K562 (cell line): ENCODE results near the gene OR8B2. TPM values are rescaled to one million over a fixed set of nuclear protein-coding genes. Genes with fewer than 3 reads are reported as not detected.

Source experiments
- ATAC-seq: fragments of 200-7000 bp; cut with Tn5 transposase; 3 replicates; pipeline ENCODE4 v1.9.1; 2020; ENCODE audit warnings: moderate library complexity
- BruUV-seq: library from RNA; stranded (reverse); fragments of 400-500 nt; replicated peaks from 2 replicates; lab custom pipeline; 2021; lab: Mats Ljungman, UMichigan
- CTCF ChIA-PET: fragments of 300-600 bp; formaldehyde crosslinking; extraction: SDS; loops from one replicate; lab custom pipeline; 2021; ENCODE audit warnings: low intra/inter-chr PET ratio; lab: Yijun Ruan, JAX
- POLR2A ChIA-PET: fragments of 300-600, 350-650 bp; sonication (Branson Sonifier 250); formaldehyde crosslinking; extraction: SDS; loops from one replicate; lab custom pipeline; 2021; ENCODE audit warnings: antibody characterized with exemption, inconsistent platforms; lab: Yijun Ruan, JAX
- DNase-seq, 4 experiments: peaks; one replicate each; pipeline versions ENCODE4 v3.0.0 to v3.0.0-alpha.2; 2011 to 2018; ENCODE audit warnings: low spot score in 3 of 4, mixed read lengths in 3 of 4; ENCODE audit errors: extremely low read depth in 1 of 4
- FAIRE-seq: peaks from 2 replicates; lab custom pipeline; 2011; peaks lifted over from hg19 to GRCh38; lab: Jason Lieb, UNC
- H2AFZ ChIP-seq: 2 replicates; pipeline ENCODE4 v1.6.0; 2011; ENCODE audit warnings: low read depth, low read length, control low read depth, inconsistent platforms
- H3K27ac ChIP-seq: fragments of 200-600 bp; 3 replicates; pipeline ENCODE4 v1.8.0; 2011; ENCODE audit warnings: low read depth, mild to moderate bottlenecking, control low read depth, inconsistent platforms, low read length, moderate library complexity, mixed read lengths; ENCODE audit errors: extremely low read depth
- H3K27me3 ChIP-seq, 2 experiments: fragments of 300-600 bp in 1 of 2; 2 replicates in 1 of 2; 3 replicates in 1 of 2; pipeline versions ENCODE4 v1.6.0 to v1.8.0; 2011; ENCODE audit warnings: inconsistent platforms in 2 of 2, low read length in 2 of 2, mild to moderate bottlenecking in 1 of 2, mixed read lengths in 1 of 2, moderate library complexity in 1 of 2; ENCODE audit not compliant: control insufficient read depth in 2 of 2, insufficient read depth in 2 of 2
- H3K36me3 ChIP-seq: fragments of 300-600 bp; 3 replicates; pipeline ENCODE4 v1.8.0; 2011; ENCODE audit warnings: mild to moderate bottlenecking, low read length, inconsistent platforms; ENCODE audit not compliant: control insufficient read depth, insufficient read depth
- H3K4me1 ChIP-seq, 2 experiments: fragments of 200-600 bp in 1 of 2; replicated peaks in 1 of 2; 2 replicates in 1 of 2; 3 replicates in 1 of 2; pipeline versions ENCODE4 v1.5.1 to v1.8.0; 2011; ENCODE audit warnings: inconsistent platforms in 2 of 2, low read length in 2 of 2, mild to moderate bottlenecking in 1 of 2, mixed read lengths in 1 of 2, moderate library complexity in 1 of 2; ENCODE audit not compliant: control insufficient read depth in 2 of 2, insufficient read depth in 2 of 2
- H3K4me2 ChIP-seq: 2 replicates; pipeline ENCODE4 v1.6.1; 2011; ENCODE audit warnings: low read length, control low read depth, inconsistent platforms, mixed read lengths; ENCODE audit not compliant: insufficient read depth
- H3K4me3 ChIP-seq: fragments of 200-600 bp; sonication (generic), shearing (Covaris generic); 2 replicates; pipeline ENCODE4 v1.5.1; 2016; ENCODE audit warnings: control low read depth, inconsistent platforms
- H3K79me2 ChIP-seq: fragments of 200-600 bp; 3 replicates; pipeline ENCODE4 v1.8.0; 2011; ENCODE audit warnings: low read length, inconsistent platforms; ENCODE audit not compliant: control insufficient read depth, insufficient read depth
- H3K9ac ChIP-seq, 2 experiments: 2 replicates each; pipeline versions ENCODE4 v1.6.0 to v1.6.1; 2011; ENCODE audit warnings: low read depth in 2 of 2, low read length in 2 of 2, control low read depth in 1 of 2, inconsistent platforms in 1 of 2, mild to moderate bottlenecking in 1 of 2, mixed read lengths in 1 of 2; ENCODE audit not compliant: insufficient read depth in 1 of 2
- H3K9me1 ChIP-seq: one replicate; pipeline ENCODE4 v1.6.0; 2011; ENCODE audit warnings: inconsistent platforms, mild to moderate bottlenecking, low read length, moderate library complexity; ENCODE audit not compliant: control insufficient read depth, insufficient read depth
- H3K9me3 ChIP-seq: replicated peaks from 2 replicates; pipeline ENCODE4 v1.5.1; 2011; ENCODE audit warnings: low read depth, low read length, inconsistent platforms; ENCODE audit not compliant: control insufficient read depth, insufficient read depth
- H4K20me1 ChIP-seq: replicated peaks from 2 replicates; pipeline ENCODE4 v1.6.1; 2011; ENCODE audit warnings: low read length, inconsistent platforms, mixed read lengths; ENCODE audit not compliant: control insufficient read depth, insufficient read depth
- ARID1B ChIP-seq: fragments of 450-650 bp; IDR thresholded peaks from 2 replicates; pipeline ENCODE4 v1.6.1; 2016; ENCODE audit warnings: antibody characterized with exemption, mild to moderate bottlenecking, inconsistent platforms
- ARID4B ChIP-seq: sonication (generic); formaldehyde crosslinking; IDR thresholded peaks from 2 replicates; pipeline ENCODE4 v1.8.0; 2022; ENCODE audit warnings: mild to moderate bottlenecking, missing genetic modification reagents
- C11orf30 ChIP-seq: fragments of 450-650 bp; IDR thresholded peaks from 2 replicates; pipeline ENCODE4 v1.6.1; 2016; ENCODE audit warnings: low read depth, mild to moderate bottlenecking
- CREM ChIP-seq: IDR thresholded peaks from 2 replicates; pipeline ENCODE4 v1.6.1; 2014; ENCODE audit warnings: antibody characterized with exemption, low read depth
- FOSL1 ChIP-seq: fragments of 200-800 bp; sonication (Bioruptor generic); conservative IDR thresholded peaks from 2 replicates; pipeline ENCODE4 v1.6.1; 2016; ENCODE audit warnings: missing genetic modification characterization, missing compliant biosample characterization
- JUND ChIP-seq, 2 experiments: IDR thresholded peaks; 2 replicates in 1 of 2; 3 replicates in 1 of 2; pipeline ENCODE4 v1.6.1; 2011; ENCODE audit warnings: borderline replicate concordance in 2 of 2, low read depth in 2 of 2, low read length in 2 of 2, improper control_type of control experiment in 1 of 2, missing biosample characterization in 1 of 2, missing genetic modification characterization in 1 of 2, missing genetic modification reagents in 1 of 2
- KAT7 ChIP-seq: sonication (generic); formaldehyde crosslinking; IDR thresholded peaks from 2 replicates; pipeline ENCODE4 v1.8.0; 2022; ENCODE audit warnings: missing genetic modification reagents, mild to moderate bottlenecking, borderline replicate concordance
- KLF10 ChIP-seq: fragments of 250-450 bp; sonication (Bioruptor Pico); IDR thresholded peaks from 2 replicates; pipeline ENCODE4 v1.6.1; 2021; ENCODE audit warnings: matching md5 sums
- LEF1 ChIP-seq: fragments of 450-650 bp; IDR thresholded peaks from 2 replicates; pipeline ENCODE4 v1.6.1; 2016; ENCODE audit warnings: mild to moderate bottlenecking
- MAFG ChIP-seq: fragments of 450-650 bp; conservative IDR thresholded peaks from 2 replicates; pipeline ENCODE4 v1.6.1; 2016; ENCODE audit warnings: missing genetic modification characterization, missing compliant biosample characterization
- MAFK ChIP-seq: IDR thresholded peaks from 2 replicates; pipeline ENCODE4 v1.6.1; 2011; ENCODE audit warnings: low read length, improper control_type of control experiment
- MXI1 ChIP-seq: IDR thresholded peaks from 2 replicates; pipeline ENCODE4 v1.6.1; 2011; ENCODE audit warnings: low read depth, mild to moderate bottlenecking, improper control_type of control experiment, low read length
- NCOR1 ChIP-seq: fragments of 450-650 bp; IDR thresholded peaks from 2 replicates; pipeline ENCODE4 v1.6.1; 2016; ENCODE audit warnings: mild to moderate bottlenecking, moderate library complexity
- STAG1 ChIP-seq: sonication (generic); formaldehyde crosslinking; IDR thresholded peaks from 2 replicates; pipeline ENCODE4 v1.5.0; 2020; ENCODE audit warnings: missing genetic modification reagents, borderline replicate concordance
- U2AF1 ChIP-seq: fragments of 200-400 bp; formaldehyde crosslinking; optimal IDR thresholded peaks from 2 replicates; pipeline ENCODE3; 2017; ENCODE audit warnings: mild to moderate bottlenecking, low read depth, low read length, moderate library complexity
- ZFP30 ChIP-seq: fragments of 250-450 bp; sonication (Bioruptor Pico); IDR thresholded peaks from 2 replicates; pipeline ENCODE4 v1.8.0; 2022; ENCODE audit warnings: moderate library complexity, mild to moderate bottlenecking, inconsistent platforms, borderline replicate concordance
- ZFP91 ChIP-seq: sonication (generic); formaldehyde crosslinking; IDR thresholded peaks from 2 replicates; pipeline ENCODE4 v1.8.0; 2022; ENCODE audit warnings: mild to moderate bottlenecking, missing genetic modification reagents
- WGBS: fragments of 100-300 bp; shearing (Covaris generic); methylation state at CpG from one replicate; pipeline ENCODE4 v1.1.6; 2016; ENCODE audit warnings: low coverage, mixed read lengths; ENCODE audit not compliant: insufficient coverage; ENCODE audit errors: missing lambda C conversion rate; 5-methylcytosine and 5-hydroxymethylcytosine counted together
- in situ Hi-C: fragments of 300-500 bp; cut with MboI; formaldehyde crosslinking; loops from 4 replicates; pipeline ENCODE4 v1.15.0; 2018; ENCODE audit warnings: inconsistent platforms, mixed read lengths
- intact Hi-C: fragments of 100-400 bp; cut with micrococcal nuclease; formaldehyde crosslinking; loops from 2 replicates; pipeline ENCODE4 v1.14.2; 2022
- polyA plus RNA-seq, 8 experiments: library from polyadenylated mRNA; depleted of rRNA in 4 of 8; stranded (reverse) in 5 of 8; unstranded in 3 of 8; fragments of >200 nt; fragmentation: Nextera tagmentation in 2 of 8; fragmentation: Illumina TruSeq in 1 of 8; extraction: Ambion mirVana in 2 of 8; extraction: Trizol in 1 of 8; gene quantifications; 2 replicates each; pipeline versions ENCODE4 v1.2.1 to v1.2.3, GENCODE V29; 2011 to 2014; ENCODE audit warnings: inconsistent platforms in 1 of 8, missing spikeins in 1 of 8
- total RNA-seq, 7 experiments: library from RNA; depleted of rRNA in 6 of 7; stranded (reverse); fragments of >200 nt in 6 of 7; fragmentation: Illumina TruSeq in 2 of 7; extraction: Trizol in 2 of 7; gene quantifications; 2 replicates each; pipeline versions ENCODE4 v1.2.1 to v1.2.3, GENCODE V29; 2011 to 2021; ENCODE audit warnings: low replicate concordance in 1 of 7

OR8B2 gene
- total and polyA plus RNA-seq, 9 of the 15 experiments (the other 6 are each of a cell fraction or from before 2014, with no cell fraction given): 0.56 TPM; not detected in 8

- POLR2A ChIA-PET: no interaction called here
- Histone ChIP-seq H3K9ac (no peak overlapping the region), H2AFZ (no peak overlapping the region), H3K4me2 (no peak overlapping the region), H3K79me2 (no peaks in the 10 kb centered on the region), H3K9me1 (no peaks in the 10 kb centered on the region), H3K27ac (no peak overlapping the region; the same call in 2 of the 3 replicates), H3K27me3 (no peaks in the 10 kb centered on the region), H3K4me3 (no peak overlapping the region), H3K4me1 (peaks cover 0 to 2% of the 10 kb centered on the region in 2 experiments; a peak in 2 of 5 replicates), H3K9me3 (no peaks in the 10 kb centered on the region), H4K20me1 (no peaks in the 10 kb centered on the region), H3K36me3 (no peaks in the 10 kb centered on the region)
- BruUV-seq: no TSS peak
- FAIRE-seq (peak; percentile 63), ATAC-seq (peak; percentile 80), DNase-seq (peak in 1 of 4 experiments; percentile 38)
- in situ Hi-C loops: no loop called here
- 52% methylated on average over 2 of the region's 2 CpGs for WGBS
- intact Hi-C loops: loop anchor here (10.0 kb wide), 1 partner anchor 56 kb away; the partner anchor contains the start of gene OR8D2
- CTCF ChIA-PET: interaction anchor here (0.7 kb wide), 1 partner anchor 34 kb away, joined by 4 read pairs; no protein-coding TSS in a partner anchor
- TF ChIP-seq JUND (IDR thresholded peaks at IDR 0.05; ENCODE audit: borderline replicate concordance, low read depth, low read length) (no peak; the same call in 1 of the 2 replicates), JUND (tag; IDR thresholded peaks at IDR 0.05; ENCODE audit: borderline replicate concordance, low read depth, low read length) (no peak), C11orf30 (peak; percentile 55), U2AF1 (no peak), ARID1B (peak; percentile 36; the same call in 1 of the 2 replicates), NCOR1 (no peak), LEF1 (no peak), MXI1 (no peak), ARID4B (CRISPR knock-in tag) (no peak), KLF10 (no peak), STAG1 (CRISPR knock-in tag) (no peak), KAT7 (CRISPR knock-in tag) (no peak), ZFP91 (CRISPR knock-in tag) (no peak), CREM (no peak), MAFG (tag) (peak; percentile 40; the same call in 1 of the 2 replicates), ZFP30 (CRISPR knock-in tag) (no peak), FOSL1 (tag) (no peak), MAFK (peak; percentile 47; the same call in 1 of the 2 replicates)
Observed at GRCh38 chr11:124380585-124380984, 3.7 kb downstream of the OR8B2 start.
